HG03442 (cell line): ENCODE data around the gene RBBP9.
"Not testable (repeated sequence)": the region's sequence is repeated elsewhere in the genome, so short reads cannot be mapped to it uniquely, and the experiment has no call there.

ENCODE experiments used
- ATAC-seq: cut with Tn5 transposase; IDR thresholded peaks from one replicate; pipeline ENCODE4 v1.9.1; 2021; ENCODE audit warnings: mild to moderate bottlenecking, moderate library complexity; ENCODE audit not compliant: unreplicated experiment

Gene RBBP9

DNA sequence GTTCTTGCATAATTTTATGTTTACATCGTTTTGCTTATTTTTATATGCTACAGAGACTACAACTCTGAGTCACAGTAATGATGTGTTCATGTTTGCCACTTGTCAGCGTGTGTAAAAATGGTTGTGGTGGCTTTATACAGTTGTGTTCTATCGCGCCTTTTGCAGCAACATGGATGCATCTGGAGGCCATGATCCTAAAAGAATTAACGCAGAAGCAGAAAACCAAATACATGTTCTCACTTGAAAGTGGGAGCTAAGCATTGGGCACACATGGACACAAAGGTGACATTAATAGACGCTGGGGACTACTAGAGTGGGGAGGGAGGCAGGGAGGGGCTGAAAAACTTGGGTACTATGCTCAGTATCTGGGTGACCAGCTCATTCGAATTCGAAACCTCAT is 9.7 kb upstream of the RBBP9 start:
- ATAC-seq = no peak

DNA sequence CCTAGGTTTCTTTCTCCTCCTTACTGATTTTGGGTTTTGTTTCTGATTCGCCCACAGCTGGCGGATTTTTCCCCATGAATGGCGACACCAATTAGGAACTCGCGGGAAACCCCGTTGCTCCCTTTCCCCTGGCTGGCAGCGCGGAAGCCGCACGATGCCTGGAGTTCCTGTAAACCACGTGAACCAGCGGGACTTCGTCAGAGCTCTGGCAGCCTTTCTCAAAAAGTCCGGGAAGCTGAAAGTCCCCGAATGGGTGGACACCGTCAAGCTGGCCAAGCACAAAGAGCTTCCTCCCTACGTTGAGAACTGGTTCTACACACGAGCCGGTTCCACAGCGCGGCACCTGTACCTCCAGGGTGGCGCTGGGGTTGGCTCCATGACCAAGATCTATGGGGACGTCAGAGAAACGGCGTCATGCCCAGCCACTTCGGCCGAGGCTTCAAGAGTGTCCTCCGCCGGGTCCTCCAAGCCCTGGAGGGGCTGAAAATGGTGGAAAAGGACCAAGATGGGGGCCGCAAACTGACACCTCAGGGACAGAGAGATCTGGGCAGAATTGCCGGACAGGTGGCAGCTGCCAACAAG is 7.5 kb upstream of the RBBP9 start:
- ATAC-seq = no peak

DNA sequence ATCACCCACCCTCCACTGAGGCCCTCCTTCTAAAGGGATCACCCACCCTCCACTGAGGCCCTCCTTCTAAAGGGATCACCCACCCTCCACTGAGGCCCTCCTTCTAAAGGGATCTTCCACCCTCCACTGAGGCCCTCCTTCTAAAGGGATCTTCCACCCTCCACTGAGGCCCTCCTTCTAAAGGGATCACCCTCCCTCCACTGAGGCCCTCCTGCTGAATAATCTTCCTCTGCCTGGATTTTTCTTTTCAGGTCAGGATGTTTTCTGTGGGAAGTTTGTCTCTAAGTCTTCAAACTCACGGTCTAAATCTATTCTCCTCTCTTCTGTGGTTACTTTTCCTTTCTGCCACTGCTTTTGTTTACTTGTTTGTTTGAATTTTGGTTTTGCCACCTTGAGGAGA is 4.6 kb upstream of the RBBP9 start:
- ATAC-seq = not testable (repeated sequence)

DNA sequence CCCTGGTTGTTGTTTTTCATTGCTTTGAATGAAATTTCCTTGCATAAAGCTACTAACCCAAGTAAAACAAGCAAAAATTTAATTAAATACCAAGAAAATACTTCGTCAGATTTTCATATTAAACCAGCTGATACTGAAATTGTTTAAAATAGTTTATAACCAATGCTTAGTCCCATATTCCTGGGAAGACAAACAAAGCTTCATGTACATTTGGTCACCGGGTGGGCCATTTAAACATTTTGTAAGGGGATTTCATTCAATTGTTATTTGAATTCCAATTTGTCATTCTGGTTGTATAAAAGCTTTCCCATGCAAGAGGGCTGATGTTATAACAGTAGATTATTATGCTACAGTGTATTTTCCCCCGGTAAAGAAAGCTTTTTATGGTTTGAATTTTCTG is 578 bp upstream of the RBBP9 start:
- no peak for ATAC-seq

DNA sequence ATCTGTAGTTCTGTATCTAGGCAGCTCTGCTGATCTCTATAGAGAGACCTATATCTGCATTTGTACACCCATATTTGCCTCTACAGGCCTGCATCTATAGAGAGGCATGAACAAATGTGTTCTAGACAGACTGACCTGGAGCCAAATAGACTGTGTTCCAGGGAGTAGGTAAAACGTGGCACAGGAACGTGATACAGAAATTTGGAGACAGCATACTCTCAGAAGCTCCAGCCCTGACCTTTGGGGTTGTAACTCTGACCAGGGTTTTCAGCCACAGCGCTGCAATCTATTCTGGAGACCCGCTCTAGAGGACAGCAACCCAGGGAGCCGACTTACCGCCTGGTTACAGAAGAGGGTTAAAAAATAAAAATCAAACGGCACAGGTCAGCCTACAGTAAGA is 983 bp downstream of the RBBP9 start:
- no peak for ATAC-seq

DNA sequence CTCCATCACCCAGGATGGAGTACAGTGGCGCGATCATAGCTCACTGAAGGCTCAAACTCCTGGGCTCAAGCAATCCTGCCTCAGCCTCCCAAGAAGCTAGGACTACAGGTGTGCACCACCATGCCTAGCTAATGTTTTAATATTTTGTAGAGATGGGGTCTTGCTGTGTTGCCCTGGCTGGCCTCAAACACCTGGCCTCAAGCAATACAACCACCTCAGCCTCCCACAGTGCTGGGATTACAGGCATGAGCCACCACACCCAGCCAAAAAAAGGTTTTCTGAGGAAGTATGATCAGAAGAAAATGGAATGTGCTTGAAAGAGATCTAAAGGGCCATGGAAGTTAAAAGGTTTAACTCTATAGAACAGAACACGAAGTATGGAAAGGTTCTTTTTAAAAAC is 8.7 kb downstream of the RBBP9 start:
- ATAC-seq = no peak

DNA sequence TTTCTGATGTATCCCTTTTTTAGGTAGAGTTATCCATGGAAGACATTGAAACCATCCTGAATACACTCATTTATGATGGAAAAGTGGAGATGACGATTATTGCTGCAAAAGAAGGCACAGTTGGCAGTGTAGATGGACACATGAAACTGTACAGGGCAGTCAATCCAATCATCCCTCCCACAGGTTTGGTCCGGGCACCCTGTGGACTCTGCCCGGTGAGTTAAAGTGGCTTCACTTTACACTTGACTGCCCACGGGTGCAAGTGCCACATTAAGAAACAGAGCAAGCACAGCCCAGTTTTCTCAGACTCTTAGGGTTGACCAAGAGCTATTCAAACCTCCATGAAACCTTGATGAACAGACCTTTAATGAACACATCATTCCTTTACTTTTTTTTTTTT is 15.4 kb downstream of the RBBP9 start:
- no peak for ATAC-seq

DNA sequence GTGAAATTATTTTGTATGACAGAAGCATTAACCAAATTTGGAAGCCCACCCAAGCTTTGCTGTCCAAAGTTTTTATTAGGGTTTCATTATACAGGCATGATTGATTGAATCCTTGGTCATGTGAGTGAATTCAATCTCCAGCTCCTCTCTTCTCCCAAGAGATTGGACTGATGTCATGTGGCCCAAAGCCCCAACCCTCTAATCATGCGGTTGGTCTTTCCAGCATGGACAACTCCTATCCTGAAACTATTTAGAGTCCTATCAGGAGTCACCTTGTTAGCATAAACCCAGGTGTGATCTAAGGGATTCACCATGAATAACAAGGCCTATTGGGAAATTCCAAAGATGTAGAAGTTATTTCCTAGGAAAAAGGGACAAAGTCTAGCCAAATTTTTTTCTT is 19.2 kb downstream of the RBBP9 start:
- no peak for ATAC-seq

DNA sequence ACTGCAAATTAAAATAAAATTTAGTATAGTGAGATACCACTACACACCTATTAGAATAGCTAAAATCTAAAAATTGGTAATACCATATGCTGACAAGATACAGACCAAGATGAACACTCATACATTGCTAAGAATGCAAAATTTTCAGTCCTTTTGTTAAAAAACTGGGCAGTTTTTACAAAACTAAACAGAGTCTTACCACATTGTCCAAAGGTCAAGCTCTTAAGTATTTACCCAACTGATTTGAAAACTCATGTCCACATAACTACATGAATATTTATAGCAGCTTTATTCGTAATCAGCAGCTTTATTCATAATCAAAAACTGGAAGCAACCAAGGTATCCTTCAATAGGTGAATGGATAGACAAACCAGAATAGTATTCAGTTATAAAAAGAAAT is 19.8 kb downstream of the RBBP9 start:
- no peak for ATAC-seq

DNA sequence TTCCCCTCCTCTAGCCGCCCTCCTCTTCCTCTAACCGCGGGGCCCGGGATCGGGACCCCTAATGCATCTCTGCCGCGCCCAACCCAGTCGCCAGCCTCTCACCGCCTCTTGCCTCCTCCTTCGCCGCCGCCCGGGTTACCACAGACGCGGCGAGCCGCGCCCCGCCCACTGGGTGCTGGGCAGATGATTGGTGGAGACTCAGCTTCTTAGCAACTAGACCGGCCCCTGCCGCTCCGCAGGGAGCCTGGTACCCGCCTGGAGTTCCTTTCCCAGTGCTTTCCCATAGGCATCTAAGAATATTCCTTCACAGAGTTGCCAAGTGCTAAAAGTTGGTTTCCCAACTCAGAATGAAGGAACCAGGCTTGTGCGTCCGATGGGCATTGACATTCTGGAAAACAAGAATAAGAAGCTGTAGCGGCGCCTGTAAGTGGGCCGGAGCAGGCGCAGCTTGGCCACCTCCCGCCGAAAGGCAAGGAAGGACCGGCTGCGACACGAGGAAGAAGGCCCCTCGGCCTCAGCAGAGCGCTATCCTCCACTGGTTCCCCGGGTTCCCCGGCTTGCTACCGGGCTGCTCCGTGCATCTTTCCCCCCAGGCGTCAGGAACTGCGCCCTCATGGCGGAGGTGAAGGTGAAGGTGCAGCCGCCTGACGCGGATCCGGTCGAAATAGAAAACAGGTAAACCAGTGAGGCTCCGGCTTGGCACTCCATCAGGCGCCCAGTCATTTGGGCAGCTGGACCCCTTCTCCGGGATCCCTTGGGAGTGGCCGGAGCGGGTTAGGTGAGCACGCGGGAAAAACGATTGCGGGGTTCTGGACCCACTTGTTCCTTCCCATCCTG is 29.9 kb downstream of the RBBP9 start, which contains the start of the genes DZANK1 and POLR3F:
Gene DZANK1, minus strand, starts transcription at position 137 of the 837 bp plus-strand sequence. CDS start 1,672 bp downstream, outside the sequence.
Gene POLR3F, plus strand, starts transcription at position 497 of the 837 bp plus-strand sequence. Its CDS starts 117 bp downstream, at position 614.
- ATAC-seq = peak; percentile 97

DNA sequence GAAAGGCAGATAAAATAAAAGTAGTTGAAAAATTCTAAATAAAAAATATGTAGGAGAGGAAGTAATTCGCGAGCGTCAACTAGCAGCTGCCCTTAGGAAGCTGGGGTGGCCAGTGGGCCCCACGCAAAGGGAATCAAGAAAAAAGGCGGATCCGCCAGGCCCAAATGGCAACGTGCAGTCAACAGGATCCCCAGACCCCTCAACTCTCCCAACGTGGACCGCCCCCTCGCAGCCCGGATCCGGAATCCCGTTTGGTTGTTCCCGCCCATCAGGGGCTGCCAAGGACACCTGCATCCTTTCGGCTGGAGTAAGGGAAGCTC is 30.5 kb downstream of the RBBP9 start:
- no peak for ATAC-seq

DNA sequence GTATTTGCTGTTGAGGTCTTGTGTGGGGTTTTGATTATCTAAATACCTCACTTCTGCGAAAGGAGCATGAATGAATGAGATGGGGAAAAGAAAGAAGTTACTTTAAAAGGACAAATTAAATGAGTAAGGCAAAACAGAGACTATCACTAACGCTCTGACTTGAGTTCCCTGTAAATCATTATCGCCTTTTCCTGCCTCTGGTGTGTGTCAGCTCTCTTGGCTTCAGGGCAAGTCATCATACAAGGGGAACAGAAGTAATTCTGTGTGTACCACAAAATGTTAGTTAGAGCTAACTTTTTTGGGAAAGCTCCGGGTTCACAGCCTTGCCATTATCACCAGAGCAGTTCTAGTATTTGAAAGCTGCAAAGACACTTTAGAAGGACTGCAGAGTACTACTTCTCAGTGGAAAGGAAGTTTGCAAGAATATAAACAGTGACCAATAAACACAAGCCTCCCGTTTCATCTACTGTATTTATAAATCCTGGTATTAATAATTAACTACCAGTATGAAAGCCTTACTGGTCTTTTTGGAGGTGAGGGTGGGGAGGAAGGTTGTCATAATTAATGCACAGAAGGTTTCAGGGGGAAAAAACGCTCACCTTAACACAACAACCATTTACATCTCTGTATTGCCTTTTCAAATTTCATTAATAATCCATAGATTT is 31.4 kb downstream of the RBBP9 start:
- no peak for ATAC-seq

DNA sequence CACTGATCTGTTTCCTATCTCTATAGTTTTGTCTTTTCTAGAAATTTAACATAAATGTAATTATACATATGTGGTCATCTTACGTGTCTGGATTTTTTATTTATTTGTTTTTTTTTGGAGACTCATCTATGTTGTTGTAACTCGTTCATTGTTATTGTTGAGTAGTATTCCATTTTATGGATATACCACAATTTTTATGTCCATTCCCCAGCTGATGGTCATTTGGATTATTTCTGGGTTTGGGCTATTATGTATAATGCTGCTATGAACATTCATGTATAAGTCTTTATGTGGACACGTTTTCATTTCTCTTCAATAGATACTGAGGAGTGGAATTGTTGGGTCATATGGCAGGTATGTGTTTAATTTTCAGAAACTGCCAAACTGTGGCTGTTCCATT is 40.4 kb downstream of the RBBP9 start:
- ATAC-seq = no peak

DNA sequence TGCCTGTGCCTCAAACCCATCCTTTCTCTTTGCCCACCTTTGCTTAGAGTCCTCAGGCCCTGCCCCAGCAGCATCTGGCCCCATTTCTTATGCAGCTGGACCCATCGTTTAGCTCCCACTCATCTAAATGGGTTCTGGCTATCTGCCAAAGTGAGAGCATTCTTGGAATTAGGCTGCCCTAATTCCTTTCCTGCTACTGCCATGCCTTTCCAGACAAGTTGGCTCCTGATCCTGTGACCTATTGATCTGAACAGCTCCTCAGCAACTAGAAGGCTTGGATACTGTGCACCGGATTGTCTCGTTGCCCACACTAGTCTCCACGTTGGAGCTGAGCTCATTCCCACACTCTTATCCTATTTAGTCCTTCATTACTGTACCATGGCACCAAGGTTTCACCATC is 53.1 kb downstream of the RBBP9 start:
- ATAC-seq = no peak

DNA sequence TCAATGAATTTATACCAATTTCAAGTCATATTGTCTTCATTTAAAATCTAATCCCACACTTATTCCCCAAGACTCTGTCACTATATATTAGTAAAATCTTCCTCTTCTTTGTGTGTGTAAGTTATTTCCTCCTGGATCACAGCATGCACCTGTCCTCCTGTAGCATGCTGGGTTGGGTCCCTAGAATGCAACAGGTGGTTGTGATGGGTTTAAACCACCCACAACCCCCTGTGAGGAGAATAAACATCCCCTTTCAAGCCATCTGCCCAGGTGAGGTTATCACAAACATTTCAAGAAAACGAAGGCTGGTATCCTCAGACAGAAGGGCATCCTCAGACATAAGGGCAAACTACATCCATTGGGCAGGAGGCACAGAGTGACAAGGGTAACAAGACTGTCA is 56.6 kb downstream of the RBBP9 start:
- no peak for ATAC-seq

DNA sequence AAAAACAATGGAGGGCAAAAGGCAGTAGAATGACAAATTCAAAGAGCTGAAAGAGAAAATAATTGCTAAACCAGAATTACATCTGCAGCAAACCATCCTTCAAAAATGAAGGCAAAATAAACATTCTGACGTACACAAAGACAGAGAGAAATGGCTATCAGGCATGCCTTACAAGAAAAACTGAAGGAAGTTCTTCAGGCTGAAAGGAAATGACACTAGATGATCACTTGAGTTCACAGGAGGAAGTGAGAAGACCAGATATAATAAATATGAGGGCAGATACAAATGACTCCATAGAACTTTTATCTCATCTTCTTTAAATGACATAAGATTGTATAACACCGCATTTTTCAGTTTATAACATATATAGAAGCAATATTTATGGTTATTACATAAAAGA is 60.2 kb downstream of the RBBP9 start:
- no peak for ATAC-seq
